GM19467 (cell line): ENCODE data around the gene B4GALT3.
"Not testable (repeated sequence)": the region's sequence is repeated elsewhere in the genome, so short reads cannot be mapped to it uniquely, and the experiment has no call there.

ENCODE experiments used
- ATAC-seq: cut with Tn5 transposase; IDR thresholded peaks from one replicate; pipeline ENCODE4 v1.9.1; 2021; ENCODE audit warnings: mild to moderate bottlenecking, moderate library complexity; ENCODE audit not compliant: unreplicated experiment

The B4GALT3 gene

GRCh38 chr1:161177112-161177935, at the start of gene B4GALT3:
Gene B4GALT3, minus strand, starts transcription at chr1:161177507. Its CDS starts 1,447 bp downstream, at chr1:161176060.
- ATAC-seq = peak; percentile 60

- no peak for ATAC-seq
These were observed 49.5 kb upstream of the B4GALT3 start for GRCh38 chr1:161226759-161227158.

GRCh38 chr1:161226320-161226711, 49.0 kb upstream of the B4GALT3 start:
- ATAC-seq = peak; percentile 1

- ATAC-seq = peak; percentile 94
These were observed 48.4 kb upstream of the B4GALT3 start, which contains the start of gene TOMM40L for GRCh38 chr1:161225534-161226319. Gene TOMM40L, plus strand, starts transcription at chr1:161226060. Its CDS starts 430 bp downstream, at chr1:161226490.

GRCh38 chr1:161225178-161225533, 47.8 kb upstream of the B4GALT3 start:
- no peak for ATAC-seq

- ATAC-seq = not testable (repeated sequence)
These were observed 47.4 kb upstream of the B4GALT3 start for GRCh38 chr1:161224695-161225087.

DNA sequence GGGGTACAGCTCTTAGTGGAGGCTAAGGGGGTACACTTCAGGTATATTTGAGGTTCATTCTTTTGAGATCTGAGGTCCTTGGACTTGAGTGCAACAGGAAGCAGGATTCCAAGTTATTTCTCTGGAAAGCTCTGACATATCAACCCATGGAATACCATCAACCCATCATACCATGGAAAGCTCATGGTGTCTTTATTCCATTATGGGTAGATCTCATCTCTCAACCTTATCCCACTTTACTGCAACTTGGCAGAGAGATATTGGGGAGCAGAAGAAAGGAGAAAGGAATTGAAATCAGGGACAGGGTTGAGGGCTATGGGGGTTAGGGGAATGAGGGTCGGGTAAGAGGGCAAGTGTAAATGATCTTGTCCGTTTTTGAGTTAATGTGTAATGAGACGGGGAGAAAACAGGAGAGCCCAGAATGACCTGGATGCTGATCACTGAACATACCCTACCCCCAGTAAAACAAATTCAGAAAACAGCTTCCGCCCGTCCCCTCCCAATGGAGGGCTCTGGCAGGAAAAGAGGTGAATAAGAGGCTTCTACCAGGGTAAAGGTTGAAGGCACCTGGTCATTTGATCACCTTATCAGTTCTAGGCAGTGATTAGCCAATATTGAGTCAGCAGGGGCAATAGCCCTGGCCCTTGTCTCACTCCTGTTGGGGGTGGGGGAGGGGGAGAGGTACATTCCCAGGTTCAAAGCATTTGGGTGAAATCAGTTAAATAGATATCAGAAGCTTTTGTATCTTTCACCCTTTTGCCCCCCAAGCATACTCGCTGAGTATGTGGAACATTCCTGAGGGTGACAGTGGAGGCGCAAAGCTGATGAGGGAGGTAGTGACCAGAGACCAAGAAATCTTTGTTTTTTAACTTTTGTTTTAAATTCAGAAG, 46.7 kb upstream of the B4GALT3 start:
- no peak for ATAC-seq

DNA sequence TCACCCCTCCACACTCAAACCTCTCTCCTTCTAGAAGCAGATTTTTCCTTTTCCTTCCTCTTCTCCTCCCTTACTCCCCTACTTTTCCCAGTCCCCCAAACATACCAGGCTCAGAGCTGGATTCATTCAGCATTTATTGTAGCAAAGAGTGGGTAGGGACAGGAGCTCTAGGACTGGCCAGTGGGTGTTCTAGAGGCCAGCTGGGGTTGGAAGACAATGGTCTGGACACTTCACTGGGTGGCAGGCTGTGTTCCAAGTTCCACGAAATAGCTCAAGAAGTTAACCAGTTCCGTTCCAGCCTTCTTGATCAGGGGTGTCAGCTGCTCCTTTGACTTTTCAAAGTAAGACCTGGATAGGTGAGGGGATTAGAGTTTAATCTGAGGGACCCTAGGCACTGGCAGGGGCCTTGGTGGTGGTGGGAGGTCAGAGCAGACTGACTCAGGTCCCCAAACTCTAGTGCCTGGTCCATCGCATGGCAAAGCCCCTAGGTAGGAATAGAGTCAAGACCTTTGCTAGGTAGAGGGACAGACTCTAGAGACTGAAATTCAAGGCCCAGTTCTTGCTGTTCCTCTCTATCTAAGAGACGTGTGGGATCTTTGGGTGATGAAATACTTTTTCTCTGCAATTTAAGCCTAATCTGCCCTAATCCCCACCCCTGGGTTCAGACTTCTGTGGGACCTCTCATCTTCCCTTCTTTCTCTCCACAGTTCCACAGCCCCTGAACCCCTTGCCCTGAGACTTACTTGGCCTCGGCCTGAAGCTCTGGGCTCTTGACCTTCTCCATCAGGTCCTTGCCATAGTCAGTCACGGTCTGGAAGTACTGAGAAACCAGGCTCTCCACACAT, 45.1 kb upstream of the B4GALT3 start:
- ATAC-seq = no peak

DNA sequence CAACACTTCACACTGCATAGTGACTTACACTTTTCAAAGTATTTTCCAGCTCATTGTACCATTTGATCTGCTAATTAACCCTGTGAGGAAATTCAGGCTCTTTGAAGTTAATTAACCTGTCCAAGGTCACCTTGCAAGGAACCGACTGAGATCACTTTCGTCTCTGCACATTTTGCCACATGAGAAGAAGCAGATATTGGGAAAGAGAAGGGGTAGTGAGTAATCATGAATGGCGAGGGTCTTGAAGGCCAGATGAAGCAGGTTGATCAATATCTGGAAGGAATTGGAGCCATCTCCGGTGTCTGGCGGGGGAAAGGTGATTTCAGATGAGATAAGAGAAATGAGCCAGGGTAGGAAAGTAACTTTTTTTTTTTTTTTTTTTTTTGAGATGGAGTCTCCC, 42.7 kb upstream of the B4GALT3 start:
- no peak for ATAC-seq

GRCh38 chr1:161219078-161219892, 42.0 kb upstream of the B4GALT3 start:
- ATAC-seq = no peak

DNA sequence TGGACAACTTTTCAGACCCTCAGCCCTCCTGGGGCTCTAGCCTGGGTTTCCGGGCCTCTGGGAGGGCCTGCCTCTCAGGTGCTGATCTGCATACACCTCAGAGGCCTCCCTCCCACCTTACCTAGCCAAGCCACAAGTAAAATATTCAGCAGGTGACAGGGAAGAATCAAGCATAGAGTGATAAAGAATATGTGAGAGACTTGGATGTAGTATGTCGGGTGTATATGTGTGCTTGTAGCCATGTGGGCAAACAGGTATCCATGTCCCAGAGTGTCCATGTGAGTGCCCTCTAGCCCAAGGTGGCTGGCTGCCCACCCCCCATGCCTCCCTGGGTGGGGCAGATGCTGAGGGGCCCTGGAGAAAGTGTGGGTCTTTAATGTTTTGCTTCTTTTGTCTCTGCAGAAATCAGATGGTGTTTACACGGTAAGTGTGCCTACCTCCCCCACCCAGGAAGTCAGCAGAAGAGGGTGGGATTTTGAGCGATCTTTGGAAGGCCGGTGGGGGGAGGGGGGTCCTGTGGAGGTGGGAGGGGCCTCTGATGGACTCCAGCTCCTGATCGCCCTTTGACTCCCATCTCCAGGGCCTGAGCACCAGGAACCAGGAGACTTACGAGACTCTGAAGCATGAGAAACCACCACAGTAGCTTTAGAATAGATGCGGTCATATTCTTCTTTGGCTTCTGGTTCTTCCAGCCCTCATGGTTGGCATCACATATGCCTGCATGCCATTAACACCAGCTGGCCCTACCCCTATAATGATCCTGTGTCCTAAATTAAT, 41.2 kb upstream of the B4GALT3 start:
- ATAC-seq = no peak

- ATAC-seq = no peak
These were observed 40.5 kb upstream of the B4GALT3 start for GRCh38 chr1:161217831-161218230.

GRCh38 chr1:161216945-161217712, 39.8 kb upstream of the B4GALT3 start:
- peak; percentile 82 for ATAC-seq

DNA sequence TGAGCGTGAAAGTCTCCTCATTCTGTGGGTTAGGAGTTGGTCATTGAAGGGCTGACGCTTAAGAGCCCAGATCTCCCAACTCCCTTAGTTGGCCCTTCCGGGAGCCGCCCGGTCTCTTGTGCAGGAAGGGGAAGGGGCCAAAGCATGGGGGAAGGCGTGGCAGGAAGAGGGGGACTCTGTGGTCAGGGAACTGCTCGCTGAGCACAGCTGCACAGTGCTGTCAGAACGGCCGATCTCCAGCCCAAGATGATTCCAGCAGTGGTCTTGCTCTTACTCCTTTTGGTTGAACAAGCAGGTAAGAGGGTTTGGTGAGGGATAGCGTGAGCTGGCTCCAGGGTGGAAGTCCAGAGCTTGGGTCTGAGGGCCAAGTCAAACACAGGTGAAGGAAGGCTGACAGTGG, 37.8 kb upstream of the B4GALT3 start, which contains the start of gene FCER1G:
TSS of gene FCER1G (plus strand) at position 220 of the 400 bp plus-strand sequence. CDS start at position 247, 27 bp downstream.
- no peak for ATAC-seq

GRCh38 chr1:161214369-161214768, 37.1 kb upstream of the B4GALT3 start:
- no peak for ATAC-seq

DNA sequence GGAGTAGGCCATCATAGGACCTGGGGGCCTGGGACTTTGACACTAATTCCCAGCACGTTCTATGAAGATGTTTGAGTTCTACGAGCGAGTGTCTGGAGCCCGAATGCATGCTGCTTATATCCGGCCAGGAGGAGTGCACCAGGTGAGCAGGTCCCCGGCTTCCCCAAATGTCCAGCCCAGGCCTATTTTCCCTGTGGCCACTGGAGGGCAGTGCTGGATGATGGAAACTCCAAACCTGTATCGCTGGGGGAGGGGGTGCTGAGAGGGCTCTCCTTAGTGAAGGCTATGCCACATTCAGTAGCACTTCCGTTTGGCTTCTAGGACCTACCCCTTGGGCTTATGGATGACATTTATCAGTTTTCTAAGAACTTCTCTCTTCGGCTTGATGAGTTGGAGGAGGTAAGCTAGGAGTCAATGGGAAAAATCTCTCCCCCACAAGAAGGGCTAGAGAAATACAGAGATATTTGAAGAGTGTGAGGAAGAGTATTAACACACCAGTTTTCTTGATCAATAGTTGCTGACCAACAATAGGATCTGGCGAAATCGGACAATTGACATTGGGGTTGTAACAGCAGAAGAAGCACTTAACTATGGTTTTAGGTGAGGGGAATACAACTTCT, 32.6 kb upstream of the B4GALT3 start:
- ATAC-seq = peak; percentile 56

DNA sequence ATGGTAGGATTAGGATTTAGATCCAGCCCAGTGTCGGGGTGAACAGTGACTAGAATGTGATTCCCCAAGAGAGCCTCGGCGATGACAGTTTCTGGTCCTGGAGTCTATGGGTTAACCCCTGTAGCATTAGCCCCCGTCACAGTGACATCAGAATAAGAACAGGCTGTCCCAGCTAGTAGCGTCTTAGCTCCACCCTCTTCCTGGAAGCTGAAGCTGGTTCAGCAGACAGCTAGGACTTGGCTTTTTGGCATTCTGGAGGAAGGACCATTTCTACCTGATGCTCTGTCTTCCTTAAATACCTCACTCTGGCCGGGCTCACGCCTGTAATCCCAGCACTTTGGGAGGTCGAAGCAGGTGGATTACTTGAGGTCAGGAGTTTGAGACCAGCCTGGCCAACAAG, 29.9 kb upstream of the B4GALT3 start:
- ATAC-seq = no peak
